GM19452 (cell line): ENCODE measurements around the gene TPX2.

Experiments
- ATAC-seq: cut with Tn5 transposase; IDR thresholded peaks from one replicate; pipeline ENCODE4 v1.9.1; 2021; ENCODE audit not compliant: unreplicated experiment

TPX2 gene

GRCh38 chr20:31706607-31707257 lies 32.4 kb upstream of the TPX2 start:
- no peak for ATAC-seq

GRCh38 chr20:31707258-31707615 lies 31.9 kb upstream of the TPX2 start:
- ATAC-seq = no peak

GRCh38 chr20:31707994-31708735 lies 30.9 kb upstream of the TPX2 start:
- ATAC-seq = no peak

GRCh38 chr20:31708736-31709534 lies 30.2 kb upstream of the TPX2 start:
- ATAC-seq = no peak

GRCh38 chr20:31709939-31710338 lies 29.2 kb upstream of the TPX2 start:
- no peak for ATAC-seq

GRCh38 chr20:31710423-31711108 lies 28.5 kb upstream of the TPX2 start:
- no peak for ATAC-seq

- no peak for ATAC-seq
Observed at GRCh38 chr20:31711179-31712111, 27.6 kb upstream of the TPX2 start.

- no peak for ATAC-seq
Observed at GRCh38 chr20:31712112-31712553, 27.0 kb upstream of the TPX2 start.

- ATAC-seq = no peak
Observed at GRCh38 chr20:31712564-31713311, 26.4 kb upstream of the TPX2 start.

- no peak for ATAC-seq
Observed at GRCh38 chr20:31713312-31714273, 25.5 kb upstream of the TPX2 start.

GRCh38 chr20:31715766-31716165 lies 23.3 kb upstream of the TPX2 start:
- ATAC-seq = no peak

- ATAC-seq = no peak
Observed at GRCh38 chr20:31716351-31716750, 22.7 kb upstream of the TPX2 start.

- ATAC-seq = no peak
Observed at GRCh38 chr20:31716818-31717477, 22.1 kb upstream of the TPX2 start.

GRCh38 chr20:31717478-31718201 lies 21.4 kb upstream of the TPX2 start:
- peak; percentile 49 for ATAC-seq

- ATAC-seq = no peak
Observed at GRCh38 chr20:31718952-31719643, 20.0 kb upstream of the TPX2 start.

GRCh38 chr20:31719644-31720485 lies 19.2 kb upstream of the TPX2 start:
- ATAC-seq = no peak
